ENCODE results near the gene TMEM164. TPM values are rescaled to one million over a fixed set of nuclear protein-coding genes. Genes with fewer than 3 reads are reported as not detected.

TMEM164 gene
- total RNA-seq, 2 donors from 2014 or later, result 31.8 to 35.2 TPM

- intact Hi-C loops (cut with DNase I), result no loop called here
- DNase-seq, result no peak
- no peak for ATAC-seq
These were observed 209.4 kb downstream of the TMEM164 start for GRCh38 chrX:110212299-110212698.

- intact Hi-C loops (cut with DNase I), result no loop called here
- no peak for DNase-seq
- no peak for ATAC-seq
These were observed 210.3 kb downstream of the TMEM164 start for GRCh38 chrX:110213183-110213582.

- no peak for ATAC-seq
- no peak for DNase-seq
- intact Hi-C loops (cut with DNase I), result no loop called here
These were observed 211.8 kb downstream of the TMEM164 start for GRCh38 chrX:110214684-110215083.

DNA sequence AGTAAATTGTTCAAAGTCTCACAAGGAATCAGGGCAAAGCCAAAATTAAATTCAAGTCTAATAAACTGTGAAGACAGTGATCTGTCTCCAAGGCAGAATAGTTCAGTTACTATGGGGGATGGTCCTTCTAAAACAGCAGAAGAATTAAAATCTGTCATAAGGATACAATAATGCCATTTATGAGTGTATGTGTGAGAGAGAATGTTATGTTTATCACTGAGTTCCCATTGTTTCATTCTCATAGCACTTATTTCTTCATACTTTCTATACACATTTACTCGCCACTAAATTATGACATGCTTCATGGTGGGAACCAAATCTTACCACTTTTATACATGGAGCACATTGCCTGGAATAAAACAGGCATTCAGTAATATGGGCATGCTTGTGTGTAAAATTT is 212.5 kb downstream of the TMEM164 start:
- ATAC-seq (no peak), DNase-seq (no peak)
- intact Hi-C loops (cut with DNase I), result no loop called here

GRCh38 chrX:110216027-110216426 is 213.1 kb downstream of the TMEM164 start:
- ATAC-seq (no peak), DNase-seq (no peak)
- intact Hi-C loops (cut with DNase I), result no loop called here

- intact Hi-C loops (cut with DNase I), result no loop called here
- DNase-seq (no peak), ATAC-seq (no peak)
These were observed 215.7 kb downstream of the TMEM164 start for GRCh38 chrX:110218591-110218990.

DNA sequence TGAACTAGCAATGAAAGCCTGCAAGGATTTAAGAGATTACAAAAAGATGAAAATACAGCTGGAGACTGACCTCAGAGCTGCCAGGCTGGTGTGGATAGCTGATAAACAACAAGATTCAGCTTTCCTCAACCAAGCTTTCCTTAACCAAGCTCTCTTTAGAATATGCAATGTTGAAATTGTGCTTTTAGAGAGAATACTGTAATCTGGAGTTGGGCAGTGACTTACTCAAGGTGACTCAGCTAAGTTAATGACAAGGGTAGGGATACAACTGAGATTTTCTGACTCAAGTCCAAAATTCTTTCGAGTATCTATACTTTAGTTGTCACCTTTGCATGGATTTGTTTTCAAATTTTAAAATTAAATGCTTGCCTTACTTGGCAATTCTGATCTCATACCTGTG is 217.0 kb downstream of the TMEM164 start:
- ATAC-seq (no peak), DNase-seq (no peak)
- intact Hi-C loops (cut with DNase I), result no loop called here

- intact Hi-C loops (cut with DNase I), result no loop called here
- ATAC-seq (no peak), DNase-seq (no peak)
These were observed 219.8 kb downstream of the TMEM164 start for GRCh38 chrX:110222497-110223257.

DNA sequence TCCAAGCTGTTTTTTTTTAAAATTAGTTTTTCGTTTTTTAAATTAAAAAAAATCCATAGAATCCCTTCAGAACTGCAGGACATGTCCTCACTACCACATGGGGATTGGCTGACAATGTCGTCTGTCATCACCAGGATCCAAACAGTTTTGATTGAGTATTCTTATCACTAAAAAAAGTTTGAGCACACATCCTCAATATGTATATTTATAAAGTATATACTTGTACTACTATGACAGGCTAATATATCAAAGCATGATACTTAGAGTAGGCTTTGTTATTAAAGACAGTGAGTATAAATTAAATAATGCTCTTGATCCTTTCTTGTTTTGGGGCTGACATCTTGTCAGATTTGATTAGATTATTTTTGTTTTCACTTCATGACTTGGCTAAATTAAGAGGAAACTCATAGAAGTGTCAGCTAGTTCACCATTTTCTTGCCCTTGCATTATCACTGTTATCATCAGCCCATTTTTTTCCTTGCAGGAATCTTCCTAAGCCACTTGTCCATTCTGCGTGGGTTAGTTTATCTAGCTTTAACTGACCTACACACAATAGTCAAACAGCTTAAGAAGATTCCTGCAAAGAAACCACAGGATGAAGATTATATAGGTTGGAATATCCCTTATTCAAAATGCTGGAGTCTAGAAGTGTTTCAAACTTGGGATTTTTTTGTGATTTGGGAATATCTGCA is 222.2 kb downstream of the TMEM164 start:
- DNase-seq, result no peak
- intact Hi-C loops (cut with DNase I), result no loop called here
- no peak for ATAC-seq

GRCh38 chrX:110226931-110227330 is 224.0 kb downstream of the TMEM164 start:
- ATAC-seq (no peak), DNase-seq (no peak)
- intact Hi-C loops (cut with DNase I), result no loop called here

Small RNAs within 50 kb of the gene (microRNA-seq; reads per million reads assigned to microRNA genes)
- gene MIR3978 (0 reads per million in 2 donors), gene MIR652 (2,038 to 2,286 reads per million in 2 donors)

Measured in left cardiac atrium (tissue), 4 donors.